ENCODE results near the gene GPR89A. TPM values are rescaled to one million over a fixed set of nuclear protein-coding genes. Genes with fewer than 3 reads are reported as not detected.
"Not testable (repeated sequence)": the region's sequence is repeated elsewhere in the genome, so short reads cannot be mapped to it uniquely, and the experiment has no call there.

Gene GPR89A
- total RNA-seq: 10 to 100 TPM; 32.3 to 39.5 TPM
- 10 to 100 TPM; 14.9 to 18.8 (median 17.5) TPM for polyA plus RNA-seq
- total RNA-seq: 6.1 to 11.8 (median 8.8) reads per million in 6 experiments

DNA sequence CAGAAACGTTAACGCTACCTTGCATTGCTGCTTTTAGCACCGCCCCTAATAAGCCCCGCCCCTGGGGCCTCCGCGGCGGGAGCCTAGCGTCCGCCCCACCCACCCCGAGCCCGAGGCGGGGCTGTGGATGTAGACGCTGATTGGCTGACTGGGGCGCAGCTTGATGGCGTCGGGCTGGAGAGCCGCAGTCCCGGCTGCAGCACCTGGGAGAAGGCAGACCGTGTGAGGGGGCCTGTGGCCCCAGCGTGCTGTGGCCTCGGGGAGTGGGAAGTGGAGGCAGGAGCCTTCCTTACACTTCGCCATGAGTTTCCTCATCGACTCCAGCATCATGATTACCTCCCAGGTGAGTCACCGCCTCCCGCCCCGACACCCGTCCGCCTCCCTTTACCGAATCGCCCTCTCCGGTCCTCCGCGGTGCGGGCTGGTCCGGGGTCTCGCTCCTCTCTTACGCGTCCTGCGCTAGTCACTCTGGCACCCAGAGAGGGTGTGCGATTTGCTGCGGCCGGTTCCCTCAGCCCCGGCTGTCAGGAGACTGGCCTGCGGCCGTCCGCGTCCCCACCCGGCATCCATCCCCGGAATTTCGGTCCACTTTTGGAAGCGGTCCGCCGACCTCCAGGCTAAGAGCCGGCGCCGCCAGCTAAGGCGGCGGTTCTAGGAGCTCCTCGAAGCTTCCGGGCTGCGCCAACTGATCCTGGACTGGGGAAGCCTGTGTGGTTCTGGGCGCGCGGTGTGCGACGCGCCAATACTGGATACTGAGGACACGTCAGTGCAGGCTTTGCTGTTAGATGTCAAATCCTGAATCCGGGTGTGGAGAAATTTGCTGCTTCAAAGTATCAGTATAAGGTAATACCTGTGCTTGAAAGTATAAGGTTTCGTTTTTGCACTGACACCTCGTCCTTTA, at the start of gene GPR89A:
GPR89A (plus strand) TSS at position 156 of the 901 bp plus-strand sequence; CDS start at position 302, 146 bp downstream.
- Mint-ChIP-seq H3K27ac (peak within 1 kb of the TSS in 9 of 10 donors; percentile 75 to 95 (median 89)), H3K4me3 (peak within 1 kb of the TSS; percentile 83 to 95 (median 86)), H3K4me1 (peaks cover 17 to 30% (median 29%) of the 10 kb centered on the region in 4 donors)
- ATAC-seq: peak; percentile 96 to 97
- H3K27me3 Mint-ChIP-seq, H3K36me3 Mint-ChIP-seq, POLR2A ChIA-PET, H3K9me3 Mint-ChIP-seq: not testable (repeated sequence)
- DNase-seq: peak; percentile 93 to 97 (median 94)

DNA sequence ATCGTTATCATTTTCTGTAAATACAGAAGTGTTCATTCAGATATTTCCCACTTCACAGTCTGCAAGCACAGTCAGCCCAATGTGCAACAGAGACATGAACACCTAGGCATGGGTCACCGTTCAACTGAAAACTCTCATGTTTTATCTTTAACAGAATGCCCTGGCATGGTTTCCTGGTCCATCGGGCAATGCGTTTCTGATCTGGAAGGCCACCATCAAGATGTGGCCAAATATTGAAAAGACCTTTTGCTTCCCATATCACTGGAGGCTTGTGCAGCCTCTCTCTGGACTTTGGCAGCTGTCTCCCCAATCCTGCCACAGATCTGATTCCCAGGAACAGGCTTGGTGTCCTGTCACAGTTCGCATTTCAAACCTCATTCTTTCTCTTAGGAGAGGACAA, 21.0 kb upstream of the GPR89A start:
- DNase-seq, H3K36me3 Mint-ChIP-seq, H3K4me3 Mint-ChIP-seq, H3K4me1 Mint-ChIP-seq, ATAC-seq, H3K9me3 Mint-ChIP-seq, H3K27ac Mint-ChIP-seq, POLR2A ChIA-PET, H3K27me3 Mint-ChIP-seq: not testable (repeated sequence)

DNA sequence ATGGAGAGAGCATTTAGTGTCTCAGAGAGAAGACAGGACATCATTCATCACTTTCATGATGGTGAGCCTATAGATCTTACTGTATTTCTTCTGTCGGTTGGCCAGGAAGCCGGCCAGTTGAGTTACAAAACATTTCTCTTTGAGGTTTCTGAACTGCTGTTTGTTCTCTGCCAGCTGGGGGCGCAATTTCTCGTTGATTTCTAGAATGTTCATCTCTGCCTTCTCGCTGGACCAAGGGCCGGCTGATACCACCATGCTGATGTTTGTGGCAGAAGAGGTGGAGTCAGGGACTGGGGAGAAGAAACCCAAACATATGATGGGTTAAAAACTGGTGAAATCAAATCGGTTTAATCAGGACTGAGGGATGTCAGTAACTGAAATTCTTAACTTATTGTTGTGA, 17.0 kb upstream of the GPR89A start:
- H3K9me3 Mint-ChIP-seq, H3K36me3 Mint-ChIP-seq, H3K27me3 Mint-ChIP-seq, ATAC-seq, H3K27ac Mint-ChIP-seq, H3K4me1 Mint-ChIP-seq, H3K4me3 Mint-ChIP-seq, POLR2A ChIA-PET: not testable (repeated sequence)
- DNase-seq: peak; percentile 2 to 62 (median 26)

DNA sequence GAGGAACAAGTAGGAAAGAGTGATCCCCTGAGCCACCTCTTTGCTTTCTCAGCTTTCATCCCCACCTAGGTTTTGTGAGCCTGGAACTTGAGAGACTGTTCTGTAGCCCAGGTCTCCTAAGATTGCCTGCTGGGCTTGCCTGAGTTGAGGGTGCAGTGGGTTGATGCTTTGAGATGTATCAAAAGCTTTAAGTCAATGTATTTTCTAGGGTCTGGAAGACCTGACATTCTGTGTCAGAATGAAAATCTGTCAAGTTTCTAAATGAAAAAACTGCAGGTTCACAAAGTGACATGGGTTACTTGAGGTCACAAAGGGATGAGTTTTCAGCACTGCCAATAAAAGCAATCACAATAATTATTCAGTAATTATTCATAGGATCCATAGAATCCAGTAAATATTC, 15.4 kb upstream of the GPR89A start:
- H3K36me3 Mint-ChIP-seq, H3K27ac Mint-ChIP-seq, H3K27me3 Mint-ChIP-seq, H3K9me3 Mint-ChIP-seq, ATAC-seq, DNase-seq, POLR2A ChIA-PET, H3K4me1 Mint-ChIP-seq, H3K4me3 Mint-ChIP-seq: not testable (repeated sequence)

DNA sequence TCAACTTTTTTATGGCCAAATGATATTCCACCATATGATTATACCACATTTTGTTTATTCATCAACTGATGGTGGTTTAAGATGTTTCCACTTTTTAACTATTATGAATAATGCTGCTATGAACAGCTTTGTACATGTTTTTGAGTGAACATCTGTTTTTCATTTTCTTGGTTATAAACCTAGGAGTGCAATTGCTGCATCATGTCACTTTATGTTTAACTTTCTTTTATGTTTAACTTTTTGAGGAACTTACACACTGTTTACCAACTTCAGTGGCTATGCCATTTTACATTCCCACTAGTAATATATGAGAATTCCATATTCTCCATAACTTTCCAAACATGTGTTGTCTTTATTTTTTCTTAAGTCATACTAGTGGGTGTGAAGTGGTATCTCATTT, 12.4 kb upstream of the GPR89A start:
- H3K4me1 Mint-ChIP-seq, H3K4me3 Mint-ChIP-seq, H3K9me3 Mint-ChIP-seq, H3K36me3 Mint-ChIP-seq, POLR2A ChIA-PET, ATAC-seq, H3K27me3 Mint-ChIP-seq, DNase-seq: not testable (repeated sequence)
- H3K27ac Mint-ChIP-seq: peak overlapping the region in 1 of 10 donors; percentile 7

DNA sequence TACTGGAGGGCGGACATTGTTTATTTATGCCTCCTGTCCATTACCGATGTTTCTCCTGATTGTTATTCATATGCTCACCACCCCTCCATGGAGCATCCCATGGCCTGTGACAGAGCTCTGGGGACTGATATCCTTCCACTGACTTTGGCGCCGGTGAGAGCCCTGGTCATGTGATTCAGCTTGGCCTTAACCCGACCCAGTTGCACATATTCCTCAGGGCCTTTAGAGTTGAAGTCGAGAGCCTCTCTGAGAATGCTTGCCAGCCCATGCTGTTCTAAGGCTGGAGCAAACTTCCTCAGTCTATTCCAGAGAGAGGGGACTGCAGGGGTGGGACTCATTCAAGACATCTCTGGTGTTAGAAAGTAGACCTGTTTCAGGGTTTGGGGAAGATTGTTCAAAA, 11.6 kb upstream of the GPR89A start:
- DNase-seq, H3K36me3 Mint-ChIP-seq, POLR2A ChIA-PET, H3K4me1 Mint-ChIP-seq, ATAC-seq, H3K27ac Mint-ChIP-seq, H3K27me3 Mint-ChIP-seq, H3K4me3 Mint-ChIP-seq, H3K9me3 Mint-ChIP-seq: not testable (repeated sequence)

DNA sequence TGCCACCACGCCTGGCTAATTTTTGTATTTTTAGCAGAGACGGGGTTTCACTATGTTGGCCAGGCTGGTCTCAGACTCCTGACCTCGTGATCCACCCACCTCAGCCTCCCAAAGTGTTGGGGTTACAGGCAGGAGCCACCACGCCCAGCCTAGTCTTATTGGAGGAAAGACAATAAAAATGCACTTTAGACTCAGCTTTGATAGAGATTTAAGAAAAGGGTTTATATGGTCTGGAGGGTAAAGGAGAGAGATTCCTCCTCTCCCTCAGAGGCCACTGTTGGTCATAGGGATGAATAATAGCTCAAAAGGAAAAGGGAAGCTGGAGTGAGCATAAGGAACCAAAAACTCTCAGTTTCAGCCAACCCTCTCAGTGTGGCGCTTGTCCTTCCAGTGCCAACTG, 8.4 kb upstream of the GPR89A start:
- DNase-seq, ATAC-seq, H3K9me3 Mint-ChIP-seq, H3K27ac Mint-ChIP-seq, H3K4me3 Mint-ChIP-seq, H3K27me3 Mint-ChIP-seq, H3K36me3 Mint-ChIP-seq, POLR2A ChIA-PET, H3K4me1 Mint-ChIP-seq: not testable (repeated sequence)

DNA sequence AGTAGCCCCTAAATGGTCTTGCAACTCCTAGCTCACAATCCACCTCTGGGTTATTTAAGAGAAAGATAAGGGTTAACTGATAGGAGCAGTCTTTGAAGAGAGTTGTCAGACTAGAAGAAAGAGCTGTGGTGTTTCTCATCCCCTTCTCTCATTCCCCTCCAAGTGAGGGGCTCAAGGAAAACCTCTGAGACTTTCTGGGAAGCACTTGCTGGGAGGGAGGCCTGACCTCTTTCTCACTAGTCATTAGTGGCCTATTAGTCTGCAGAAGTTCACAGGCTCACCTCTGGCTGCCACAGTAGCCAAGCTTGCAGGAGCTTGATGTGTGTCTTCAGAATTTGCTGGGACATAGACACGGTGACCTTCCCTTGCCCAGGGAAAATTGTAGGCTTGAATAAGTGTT, 6.2 kb upstream of the GPR89A start:
- H3K4me3 Mint-ChIP-seq: no peak overlapping the region
- POLR2A ChIA-PET: no interaction called here
- no peaks in the 10 kb centered on the region for H3K36me3 Mint-ChIP-seq
- DNase-seq: no peak
- no peak for ATAC-seq
- H3K27ac Mint-ChIP-seq: no peak overlapping the region
- peaks cover 0 to 8% (median 3%) of the 10 kb centered on the region in 5 donors for H3K27me3 Mint-ChIP-seq
- H3K9me3 Mint-ChIP-seq: no peaks in the 10 kb centered on the region
- peaks cover 0 to 2% (median 0%) of the 10 kb centered on the region in 4 donors for H3K4me1 Mint-ChIP-seq

DNA sequence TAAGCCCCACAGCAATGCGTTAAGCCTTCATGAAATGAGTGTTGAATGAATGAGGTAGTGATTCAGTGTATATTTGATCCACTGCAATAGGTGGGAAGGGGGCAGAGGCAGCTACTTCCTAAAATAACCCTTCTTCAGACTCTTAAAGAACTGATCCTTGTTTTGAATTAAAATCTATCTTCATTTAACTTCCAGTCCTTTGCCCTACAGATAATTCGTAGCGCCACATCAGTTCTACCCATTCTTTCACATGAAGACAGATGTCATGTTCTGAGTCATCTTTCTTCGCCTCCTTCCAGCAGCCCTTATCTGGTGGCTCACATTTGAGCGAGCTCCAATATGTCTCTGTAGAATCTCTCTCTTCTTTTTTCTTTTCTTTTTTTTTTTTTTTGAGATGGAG, 948 bp upstream of the GPR89A start:
- ATAC-seq, H3K9me3 Mint-ChIP-seq, H3K27me3 Mint-ChIP-seq, POLR2A ChIA-PET, DNase-seq, H3K36me3 Mint-ChIP-seq, H3K4me3 Mint-ChIP-seq: not testable (repeated sequence)
- Mint-ChIP-seq H3K27ac (peak overlapping the region in 1 of 10 donors; percentile 18), H3K4me1 (peaks cover 11 to 26% (median 24%) of the 10 kb centered on the region in 4 donors)

DNA sequence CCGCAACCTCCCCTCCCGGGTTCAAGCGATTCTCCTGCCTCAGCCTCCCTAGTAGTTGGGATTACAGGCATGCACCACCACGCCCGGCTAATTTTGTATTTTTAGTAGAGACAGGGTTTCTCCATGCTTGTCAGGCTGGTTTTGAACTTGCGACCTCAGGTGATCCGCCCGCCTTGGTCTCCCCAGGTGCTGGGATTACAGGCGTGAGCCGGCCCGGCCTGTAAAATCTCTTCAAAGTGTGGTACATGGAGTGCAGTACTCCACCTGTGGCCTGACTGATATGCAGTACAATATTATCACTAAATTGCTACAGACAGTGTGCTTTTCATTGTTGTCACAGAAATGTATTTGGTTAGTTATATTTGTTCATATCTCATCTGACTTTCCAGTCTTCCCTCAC, 499 bp upstream of the GPR89A start:
- H3K4me3 Mint-ChIP-seq, H3K9me3 Mint-ChIP-seq, DNase-seq, ATAC-seq, POLR2A ChIA-PET, H3K27ac Mint-ChIP-seq, H3K27me3 Mint-ChIP-seq, H3K36me3 Mint-ChIP-seq: not testable (repeated sequence)
- peaks cover 14 to 30% (median 28%) of the 10 kb centered on the region in 4 donors for H3K4me1 Mint-ChIP-seq

DNA sequence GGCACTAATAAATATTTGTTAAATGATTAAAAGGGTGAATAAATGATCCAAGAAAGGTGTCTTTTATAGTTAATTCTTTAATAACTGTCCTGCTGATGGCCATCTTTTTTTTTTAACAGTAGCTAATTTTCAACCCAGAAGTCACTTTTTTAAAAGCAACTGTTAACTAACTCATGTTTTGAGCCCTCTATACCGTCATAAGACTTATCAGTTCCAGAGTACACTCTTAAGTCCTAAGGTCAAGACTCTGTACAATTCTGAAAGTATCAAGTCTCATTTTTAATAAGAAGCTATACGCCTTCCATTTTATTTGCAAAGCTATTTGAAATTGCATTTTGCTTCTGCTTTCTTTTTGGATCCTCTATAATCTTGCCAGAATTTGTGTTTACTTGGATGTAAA, 3.0 kb downstream of the GPR89A start:
- Mint-ChIP-seq H3K4me3 (peak overlapping the region in 2 of 10 donors; percentile 7 to 24), H3K4me1 (peaks cover 19 to 30% (median 29%) of the 10 kb centered on the region in 4 donors)
- H3K36me3 Mint-ChIP-seq, H3K9me3 Mint-ChIP-seq, H3K27me3 Mint-ChIP-seq, DNase-seq, POLR2A ChIA-PET, ATAC-seq, H3K27ac Mint-ChIP-seq: not testable (repeated sequence)

DNA sequence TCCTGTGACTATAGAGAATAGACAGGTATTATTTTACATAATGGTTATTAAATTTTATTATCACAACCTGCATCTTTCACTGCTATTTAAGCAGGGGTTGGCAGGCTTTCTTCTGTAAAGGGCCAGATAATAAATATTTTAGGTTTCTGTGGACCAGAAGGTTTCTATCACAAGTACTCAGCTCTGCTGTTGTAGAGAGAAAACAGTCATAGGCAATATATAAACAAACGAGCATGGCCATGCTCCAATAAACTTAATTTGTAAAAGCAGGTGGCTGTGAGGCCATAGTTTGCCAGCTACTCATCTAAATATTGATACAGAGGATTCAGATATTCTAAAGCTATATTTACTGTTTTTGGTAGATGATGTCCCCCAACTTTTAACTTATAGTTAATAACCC, 12.3 kb downstream of the GPR89A start:
- POLR2A ChIA-PET, H3K27me3 Mint-ChIP-seq, H3K27ac Mint-ChIP-seq, H3K9me3 Mint-ChIP-seq, H3K4me3 Mint-ChIP-seq, ATAC-seq, DNase-seq, H3K4me1 Mint-ChIP-seq: not testable (repeated sequence)
- peaks cover 0 to 22% (median 0%) of the 10 kb centered on the region in 3 donors for H3K36me3 Mint-ChIP-seq

DNA sequence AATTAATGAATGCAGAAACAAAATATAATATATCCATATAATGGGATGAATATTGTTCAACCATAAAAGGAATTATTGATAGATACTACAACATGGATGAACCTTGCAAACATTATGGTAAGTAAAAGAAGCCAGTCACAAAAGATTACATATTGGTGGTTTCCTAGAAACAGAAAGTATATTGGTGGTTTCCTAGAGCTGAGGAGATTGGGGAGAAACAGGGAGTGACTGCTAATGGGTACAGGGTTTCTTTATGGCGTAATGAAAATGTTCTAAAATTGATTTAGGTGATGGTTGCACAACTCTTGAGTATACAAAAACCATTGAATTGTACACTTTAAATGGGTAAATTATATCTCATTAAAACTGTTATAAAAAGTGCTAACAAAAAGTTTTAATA, 14.4 kb downstream of the GPR89A start:
- H3K9me3 Mint-ChIP-seq, H3K27me3 Mint-ChIP-seq, H3K27ac Mint-ChIP-seq, DNase-seq, POLR2A ChIA-PET, H3K4me3 Mint-ChIP-seq, ATAC-seq, H3K4me1 Mint-ChIP-seq: not testable (repeated sequence)
- peaks cover 0 to 16% (median 0%) of the 10 kb centered on the region in 3 donors for H3K36me3 Mint-ChIP-seq

DNA sequence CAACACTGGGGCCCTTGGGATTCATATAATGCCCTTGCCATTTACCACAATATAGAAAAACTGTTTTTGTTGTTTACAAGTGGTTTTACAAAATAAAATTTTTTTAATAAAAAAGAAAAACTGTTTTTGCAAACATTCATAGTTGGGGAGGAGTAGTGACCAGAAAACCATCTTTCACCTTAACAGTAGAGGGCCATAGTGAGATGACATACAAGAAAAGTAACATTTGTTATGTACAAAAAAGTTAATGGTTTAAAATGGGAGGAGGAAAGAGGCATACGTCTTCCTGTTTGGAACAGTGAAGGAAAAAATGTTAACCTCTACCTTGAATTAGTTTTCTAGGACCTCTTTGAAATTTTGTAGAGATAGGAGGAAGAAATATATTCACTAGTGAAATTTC, 28.4 kb downstream of the GPR89A start:
- ATAC-seq, H3K27me3 Mint-ChIP-seq, H3K4me1 Mint-ChIP-seq, H3K9me3 Mint-ChIP-seq, DNase-seq, POLR2A ChIA-PET, H3K4me3 Mint-ChIP-seq, H3K27ac Mint-ChIP-seq: not testable (repeated sequence)
- peaks cover 0 to 10% (median 0%) of the 10 kb centered on the region in 3 donors for H3K36me3 Mint-ChIP-seq

All from naive thymus-derived CD8-positive, alpha-beta T cell (primary cell).